Mononuclear cell (primary cell): ENCODE measurements around the gene SLC22A4. TPM values are rescaled to one million over a fixed set of nuclear protein-coding genes. Genes with fewer than 3 reads are reported as not detected.

ENCODE experiments used
- H3K27me3 ChIP-seq: 2 replicates; pipeline ENCODE4 v1.6.0; 2011; ENCODE audit warnings: low read length, control low read depth; ENCODE audit not compliant: insufficient read depth
- H3K4me1 ChIP-seq: 2 replicates; pipeline ENCODE4 v1.5.1; 2011; ENCODE audit warnings: mild to moderate bottlenecking, low read length, control low read depth; ENCODE audit not compliant: insufficient read depth
- H3K4me3 ChIP-seq: 2 replicates; pipeline ENCODE4 v1.5.1; 2011; ENCODE audit warnings: mild to moderate bottlenecking, low read length, moderate library complexity
- H3K9me3 ChIP-seq: 2 replicates; pipeline ENCODE4 v1.5.1; 2011; ENCODE audit warnings: low read depth, mild to moderate bottlenecking, control low read depth, low read length
- total RNA-seq: library from RNA; depleted of rRNA; stranded (reverse); fragments of >200 nt; gene quantifications from one replicate; pipeline ENCODE4 v1.2.3, GENCODE V29; 2012

Gene SLC22A4
- total RNA-seq, 1 donor, result 2.2 TPM

GRCh38 chr5:132355140-132355765 is 61.1 kb downstream of the SLC22A4 start:
- no peaks in the 10 kb centered on the region for H3K27me3 ChIP-seq
- no peaks in the 10 kb centered on the region for H3K9me3 ChIP-seq
- H3K4me1 ChIP-seq, result peaks cover 34% of the 10 kb centered on the region
- no peak overlapping the region for H3K4me3 ChIP-seq

DNA sequence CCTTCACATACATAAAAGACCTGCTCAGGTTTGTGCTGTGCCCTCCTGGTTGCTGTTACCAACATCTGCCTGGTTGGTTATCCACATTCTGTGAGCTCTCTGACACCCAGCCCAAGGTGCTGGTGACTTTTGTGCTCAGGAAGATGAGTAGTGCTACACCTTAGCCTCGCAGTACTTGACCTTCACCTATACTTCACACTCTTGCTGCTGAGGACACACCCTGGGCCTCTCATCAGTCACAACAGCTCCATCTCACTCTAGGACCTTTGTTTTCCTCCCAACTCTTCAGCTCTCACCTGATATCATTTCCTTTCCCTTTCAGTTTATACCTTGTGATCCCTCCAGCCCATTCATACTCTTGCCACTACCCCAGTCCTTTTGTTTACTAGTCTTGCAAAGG is 64.6 kb downstream of the SLC22A4 start:
- H3K27me3 ChIP-seq, result no peaks in the 10 kb centered on the region
- peaks cover 30% of the 10 kb centered on the region for H3K4me1 ChIP-seq
- no peak overlapping the region for H3K4me3 ChIP-seq
- H3K9me3 ChIP-seq, result no peaks in the 10 kb centered on the region

GRCh38 chr5:132362086-132362485 is 67.9 kb downstream of the SLC22A4 start:
- Histone ChIP-seq H3K27me3 (no peaks in the 10 kb centered on the region), H3K9me3 (no peaks in the 10 kb centered on the region), H3K4me3 (no peak overlapping the region), H3K4me1 (peaks cover 21% of the 10 kb centered on the region)

GRCh38 chr5:132363431-132364112 is 69.4 kb downstream of the SLC22A4 start:
- no peaks in the 10 kb centered on the region for H3K9me3 ChIP-seq

DNA sequence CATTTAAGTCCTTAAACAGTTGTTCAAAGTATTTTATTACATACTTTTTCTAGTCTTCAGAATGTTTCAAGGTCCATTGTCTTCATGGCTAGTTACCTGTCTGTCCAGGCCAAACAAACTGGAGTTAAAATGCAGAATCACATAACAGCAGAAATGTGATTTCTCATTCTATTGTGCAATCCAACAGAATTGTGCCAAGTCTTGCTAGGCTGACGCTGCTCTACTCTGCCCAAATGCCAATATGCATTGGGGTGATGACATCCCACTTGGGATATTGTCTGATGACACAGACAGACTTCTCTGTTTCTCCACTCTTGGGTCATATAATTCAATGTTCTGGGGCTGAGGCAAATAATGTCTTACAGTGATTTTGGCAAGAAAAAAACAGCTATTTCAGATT is 70.1 kb downstream of the SLC22A4 start:
- Histone ChIP-seq H3K4me3 (no peak overlapping the region), H3K27me3 (no peaks in the 10 kb centered on the region), H3K4me1 (peaks cover 20% of the 10 kb centered on the region)

More at GRCh38 chr5:132363431-132364112, 69.4 kb downstream of the SLC22A4 start:
- Histone ChIP-seq H3K27me3 (no peaks in the 10 kb centered on the region), H3K4me3 (no peak overlapping the region), H3K4me1 (peaks cover 16% of the 10 kb centered on the region)

GRCh38 chr5:132365213-132365612 is 71.0 kb downstream of the SLC22A4 start:
- Histone ChIP-seq H3K4me1 (peaks cover 25% of the 10 kb centered on the region), H3K4me3 (no peak overlapping the region), H3K27me3 (no peaks in the 10 kb centered on the region)

More for the DNA sequence above, 70.1 kb downstream of the SLC22A4 start:
- H3K9me3 ChIP-seq, result no peaks in the 10 kb centered on the region

GRCh38 chr5:132368186-132368585 is 74.0 kb downstream of the SLC22A4 start:
- Histone ChIP-seq H3K4me1 (peaks cover 51% of the 10 kb centered on the region), H3K27me3 (no peaks in the 10 kb centered on the region), H3K4me3 (no peak overlapping the region), H3K9me3 (no peaks in the 10 kb centered on the region)

More at GRCh38 chr5:132365213-132365612, 71.0 kb downstream of the SLC22A4 start:
- H3K9me3 ChIP-seq, result no peaks in the 10 kb centered on the region

DNA sequence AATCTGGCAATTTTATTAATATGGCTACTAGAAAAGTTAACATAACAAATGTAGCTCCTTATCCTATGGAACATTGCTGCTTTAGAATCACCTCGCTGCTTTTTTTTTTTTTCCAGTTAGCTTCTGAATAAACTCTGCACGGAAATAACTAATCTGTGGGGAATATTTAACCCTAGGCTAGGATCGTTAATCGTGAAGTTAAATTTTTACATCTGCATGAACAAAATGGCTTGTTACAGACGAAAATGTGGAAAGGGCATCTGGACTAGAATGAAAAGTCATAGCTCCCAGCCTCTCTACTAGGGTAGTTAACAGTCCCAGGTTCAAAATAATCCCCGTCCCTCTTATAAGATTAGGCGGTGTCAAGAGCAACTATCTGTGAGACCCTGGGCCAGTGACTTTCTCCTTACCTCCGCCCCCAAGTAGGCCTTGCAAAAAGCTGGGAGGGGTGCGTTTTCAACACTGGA is 74.8 kb downstream of the SLC22A4 start:
- Histone ChIP-seq H3K4me1 (peaks cover 49% of the 10 kb centered on the region), H3K27me3 (no peaks in the 10 kb centered on the region), H3K9me3 (no peaks in the 10 kb centered on the region), H3K4me3 (peak overlapping the region; percentile 55)

- Histone ChIP-seq H3K27me3 (no peaks in the 10 kb centered on the region), H3K4me1 (peaks cover 43% of the 10 kb centered on the region), H3K4me3 (peak within 1 kb of the TSS; percentile 55), H3K9me3 (no peaks in the 10 kb centered on the region)
Measured at GRCh38 chr5:132369474-132370180, 75.4 kb downstream of the SLC22A4 start, which contains the start of gene SLC22A5. SLC22A5 (plus strand) TSS chr5:132369710; CDS start chr5:132369973, 263 bp downstream.

- Histone ChIP-seq H3K9me3 (no peaks in the 10 kb centered on the region), H3K4me1 (peaks cover 35% of the 10 kb centered on the region), H3K4me3 (peak overlapping the region; percentile 55), H3K27me3 (no peaks in the 10 kb centered on the region)
Measured at GRCh38 chr5:132370181-132370970, 76.2 kb downstream of the SLC22A4 start.

- no peaks in the 10 kb centered on the region for H3K27me3 ChIP-seq
- H3K4me3 ChIP-seq, result no peak overlapping the region
- peaks cover 35% of the 10 kb centered on the region for H3K4me1 ChIP-seq
- no peaks in the 10 kb centered on the region for H3K9me3 ChIP-seq
Measured at GRCh38 chr5:132370971-132371602, 76.9 kb downstream of the SLC22A4 start.

DNA sequence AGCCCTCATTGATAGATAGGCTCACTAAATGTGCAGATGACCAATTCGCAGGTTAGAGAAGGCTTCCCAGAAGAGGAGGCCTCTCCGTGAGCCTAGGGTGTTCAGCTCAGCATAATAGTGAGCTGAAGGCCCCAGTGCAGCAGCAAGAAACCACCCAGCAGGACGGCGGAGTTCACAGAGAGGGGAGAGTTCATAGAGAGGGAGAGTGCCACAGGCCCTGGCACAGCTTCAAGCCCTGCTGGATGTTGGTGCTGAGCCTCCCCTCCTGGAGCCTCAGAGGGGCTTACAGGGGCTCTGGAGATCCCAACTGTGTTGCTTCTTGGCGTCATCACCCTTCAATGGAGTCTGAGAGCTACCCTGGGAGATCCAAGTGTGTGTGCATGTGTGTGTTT is 77.4 kb downstream of the SLC22A4 start:
- no peak overlapping the region for H3K4me3 ChIP-seq
- H3K4me1 ChIP-seq, result peaks cover 35% of the 10 kb centered on the region
- H3K9me3 ChIP-seq, result no peaks in the 10 kb centered on the region
- no peaks in the 10 kb centered on the region for H3K27me3 ChIP-seq

DNA sequence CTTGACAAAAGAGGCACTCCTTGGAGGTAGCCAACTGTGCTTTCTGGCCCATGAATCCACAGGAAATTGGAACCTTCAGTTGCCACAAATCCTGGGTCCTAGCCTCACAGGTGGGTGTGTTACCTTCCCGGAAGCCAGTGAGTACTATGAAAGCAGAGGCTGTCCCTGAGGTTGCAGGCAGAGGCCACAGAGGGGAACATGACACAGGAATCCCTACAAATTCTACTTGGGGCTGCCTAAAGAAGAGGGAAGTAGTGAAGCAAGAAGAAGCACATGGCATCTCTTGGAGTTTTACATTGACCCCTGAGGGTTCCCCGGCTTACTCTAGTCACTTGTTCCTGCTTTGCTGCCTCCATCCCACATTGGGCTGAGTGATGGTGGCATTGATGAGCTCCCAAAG is 77.9 kb downstream of the SLC22A4 start:
- H3K27me3 ChIP-seq, result no peaks in the 10 kb centered on the region

GRCh38 chr5:132372542-132372941 is 78.3 kb downstream of the SLC22A4 start:
- Histone ChIP-seq H3K27me3 (no peaks in the 10 kb centered on the region), H3K4me1 (peaks cover 35% of the 10 kb centered on the region), H3K9me3 (no peaks in the 10 kb centered on the region), H3K4me3 (no peak overlapping the region)

More for the DNA sequence above, 77.9 kb downstream of the SLC22A4 start:
- Histone ChIP-seq H3K4me3 (no peak overlapping the region), H3K4me1 (peaks cover 35% of the 10 kb centered on the region), H3K9me3 (no peaks in the 10 kb centered on the region)
